Upper lobe of left lung (tissue), 6 donors: ENCODE measurements around the gene AGR2. TPM values are rescaled to one million over a fixed set of nuclear protein-coding genes. Genes with fewer than 3 reads are reported as not detected.

ENCODE experiments used
- ATAC-seq, 2 donors: fragments of 200-7000 bp; cut with Tn5 transposase; one replicate each; pipeline ENCODE4 v1.9.1; 2022; ENCODE audit warnings: mild to moderate bottlenecking in 2 of 2, moderate library complexity in 2 of 2; ENCODE audit not compliant: low FRiP score in 2 of 2
- DNase-seq, 2 donors: peaks; one replicate each; pipeline ENCODE4 v3.0.0-alpha.2; 2019 to 2020
- H3K27ac ChIP-seq, 4 donors: fragments of 200-600 bp; sonication (generic); one replicate each; pipeline ENCODE4 v1.5.1; 2016 to 2019
- H3K27me3 ChIP-seq, 4 donors: fragments of 200-600 bp; sonication (generic); one replicate each; pipeline ENCODE4 v1.5.1; 2017 to 2019
- H3K36me3 ChIP-seq, 4 donors: fragments of 200-600 bp; sonication (generic); one replicate each; pipeline ENCODE4 v1.5.1; 2016 to 2019
- H3K4me1 ChIP-seq, 4 donors: fragments of 200-600 bp; sonication (generic); one replicate each; pipeline ENCODE4 v1.5.1; 2018 to 2019
- H3K4me3 ChIP-seq, 4 donors: fragments of 200-600 bp; sonication (generic); one replicate each; pipeline ENCODE4 v1.5.1; 2017 to 2019; ENCODE audit warnings: mild to moderate bottlenecking in 2 of 4, moderate library complexity in 1 of 4
- H3K9me3 ChIP-seq, 4 donors: fragments of 200-600 bp; sonication (generic); one replicate each; pipeline ENCODE4 v1.5.1; 2018 to 2019
- CTCF ChIP-seq, 6 experiments: fragments of 450-650 bp in 4 of 6; fragments of 200-600 bp in 2 of 6; sonication (generic) in 2 of 6; IDR thresholded peaks; one replicate each; pipeline ENCODE4 v1.5.1; 2016 to 2019; ENCODE audit warnings: antibody characterized with exemption in 6 of 6
- EP300 ChIP-seq, 4 donors: sonication (generic); formaldehyde crosslinking; IDR thresholded peaks; one replicate each; pipeline ENCODE4 v1.5.1; 2017; ENCODE audit warnings: antibody characterized with exemption in 4 of 4, control low read depth in 2 of 4
- POLR2A ChIP-seq, 4 donors: fragments of 450-650 bp; IDR thresholded peaks; one replicate each; pipeline ENCODE4 v1.5.1; 2016 to 2017; ENCODE audit warnings: antibody characterized with exemption in 4 of 4, mild to moderate bottlenecking in 2 of 4
- POLR2AphosphoS5 ChIP-seq, 2 donors: sonication (generic); formaldehyde crosslinking; IDR thresholded peaks; one replicate each; pipeline ENCODE4 v1.5.1; 2017; ENCODE audit warnings: antibody characterized with exemption in 2 of 2
- WGBS, 2 donors: methylation state at CpG; one replicate each; pipeline ENCODE4 v1.1.5; 2017 to 2018; 5-methylcytosine and 5-hydroxymethylcytosine counted together
- total RNA-seq, 6 donors: library from RNA; depleted of rRNA in 4 of 6; stranded (reverse); fragments of >200 nt in 4 of 6; gene quantifications; one replicate each; pipeline versions ENCODE4 v1.1.0 to v1.2.1, GENCODE V29; 2016 to 2021
- donor health status: DM: no; HTN: no; CAD: no; lungs with moderate emphysema.
- donor health status: DM: no; HTN: yes; CAD: no; lungs with severe emphysema.

Gene AGR2
- total RNA-seq, 6 donors from 2014 or later: 6.3 to 126 (median 44.8) TPM

GRCh38 chr7:16785321-16785720 is 19.5 kb downstream of the AGR2 start:
- H3K9me3 ChIP-seq: no peaks in the 10 kb centered on the region
- H3K4me3 ChIP-seq: no peak overlapping the region
- H3K27me3 ChIP-seq: no peaks in the 10 kb centered on the region
- H3K4me1 ChIP-seq: no peaks in the 10 kb centered on the region
- ATAC-seq: no peak
- TF ChIP-seq POLR2AphosphoS5 (IDR thresholded peaks at IDR 0.05): no peak
- no peak for TF ChIP-seq POLR2A (IDR thresholded peaks at IDR 0.05)
- TF ChIP-seq EP300 (IDR thresholded peaks at IDR 0.05): no peak
- TF ChIP-seq CTCF (IDR thresholded peaks at IDR 0.05): no peak
- H3K36me3 ChIP-seq: no peaks in the 10 kb centered on the region
- 75 to 78% methylated on average over 1 of the region's 1 CpG for WGBS, 2 donors
- DNase-seq: no peak
- H3K27ac ChIP-seq: no peak overlapping the region

GRCh38 chr7:16780596-16780995 is 24.2 kb downstream of the AGR2 start:
- no peaks in the 10 kb centered on the region for H3K4me1 ChIP-seq
- H3K4me3 ChIP-seq: no peak overlapping the region
- no peak overlapping the region for H3K27ac ChIP-seq
- WGBS, 2 donors: 80 to 83% methylated on average over 1 of the region's 1 CpG
- no peaks in the 10 kb centered on the region for H3K36me3 ChIP-seq
- no peak for DNase-seq
- ATAC-seq: no peak
- H3K9me3 ChIP-seq: no peaks in the 10 kb centered on the region
- H3K27me3 ChIP-seq: no peaks in the 10 kb centered on the region
- TF ChIP-seq POLR2A (IDR thresholded peaks at IDR 0.05): no peak
- TF ChIP-seq EP300 (IDR thresholded peaks at IDR 0.05): no peak
- no peak for TF ChIP-seq POLR2AphosphoS5 (IDR thresholded peaks at IDR 0.05)
- TF ChIP-seq CTCF (IDR thresholded peaks at IDR 0.05): no peak

GRCh38 chr7:16779051-16779450 is 25.7 kb downstream of the AGR2 start:
- ATAC-seq: no peak

GRCh38 chr7:16778476-16778875 is 26.3 kb downstream of the AGR2 start:
- H3K36me3 ChIP-seq: no peaks in the 10 kb centered on the region
- no peak for ATAC-seq
- DNase-seq: no peak
- no peaks in the 10 kb centered on the region for H3K27me3 ChIP-seq
- H3K27ac ChIP-seq: no peak overlapping the region
- H3K4me3 ChIP-seq: no peak overlapping the region
- no peaks in the 10 kb centered on the region for H3K4me1 ChIP-seq
- WGBS, 2 donors: 92 to 98% methylated on average over 3 of the region's 3 CpGs
- TF ChIP-seq EP300 (IDR thresholded peaks at IDR 0.05): no peak
- no peak for TF ChIP-seq POLR2AphosphoS5 (IDR thresholded peaks at IDR 0.05)
- no peak for TF ChIP-seq POLR2A (IDR thresholded peaks at IDR 0.05)
- no peak for TF ChIP-seq CTCF (IDR thresholded peaks at IDR 0.05)
- H3K9me3 ChIP-seq: no peaks in the 10 kb centered on the region

More at GRCh38 chr7:16779051-16779450, 25.7 kb downstream of the AGR2 start:
- Histone ChIP-seq H3K4me3 (no peak overlapping the region), H3K36me3 (no peaks in the 10 kb centered on the region), H3K27ac (no peak overlapping the region), H3K9me3 (no peaks in the 10 kb centered on the region), H3K4me1 (no peaks in the 10 kb centered on the region), H3K27me3 (no peaks in the 10 kb centered on the region)
- DNase-seq: no peak
- WGBS, 2 donors: 50 to 64% methylated on average over 1 of the region's 1 CpG
- TF ChIP-seq POLR2A (IDR thresholded peaks at IDR 0.05) (no peak), EP300 (IDR thresholded peaks at IDR 0.05) (no peak), CTCF (IDR thresholded peaks at IDR 0.05) (no peak), POLR2AphosphoS5 (IDR thresholded peaks at IDR 0.05) (no peak)

GRCh38 chr7:16776053-16776452 is 28.7 kb downstream of the AGR2 start:
- no peak overlapping the region for H3K4me3 ChIP-seq
- no peak overlapping the region for H3K27ac ChIP-seq
- ATAC-seq (no peak), DNase-seq (no peak)
- TF ChIP-seq EP300 (IDR thresholded peaks at IDR 0.05) (no peak), POLR2A (IDR thresholded peaks at IDR 0.05) (no peak), POLR2AphosphoS5 (IDR thresholded peaks at IDR 0.05) (no peak), CTCF (IDR thresholded peaks at IDR 0.05) (no peak)
- no peaks in the 10 kb centered on the region for H3K9me3 ChIP-seq
- no peaks in the 10 kb centered on the region for H3K36me3 ChIP-seq
- 89 to 91% methylated on average over 7 of the region's 7 CpGs for WGBS, 2 donors
- peaks cover 0 to 6% (median 0%) of the 10 kb centered on the region in 4 donors for H3K4me1 ChIP-seq
- no peaks in the 10 kb centered on the region for H3K27me3 ChIP-seq
